Ascending aorta (tissue), 2 donors: ENCODE measurements around the gene RNF11. TPM values are rescaled to one million over a fixed set of nuclear protein-coding genes. Genes with fewer than 3 reads are reported as not detected.
"Not testable (repeated sequence)": the region's sequence is repeated elsewhere in the genome, so short reads cannot be mapped to it uniquely, and the experiment has no call there.

Source experiments
- DNase-seq, 2 donors: peaks; one replicate each; pipeline ENCODE4 v3.0.0-alpha.2; 2019; ENCODE audit warnings: low spot score in 2 of 2
- H3K27ac ChIP-seq, 2 donors: fragments of 200-600 bp; sonication (generic); one replicate each; pipeline ENCODE4 v1.5.1; 2016 to 2017; ENCODE audit warnings: mild to moderate bottlenecking in 1 of 2
- H3K27me3 ChIP-seq: fragments of 200-600 bp; sonication (generic); one replicate; pipeline ENCODE4 v1.5.1; 2017
- H3K36me3 ChIP-seq, 2 donors: fragments of 200-600 bp; sonication (generic); one replicate each; pipeline ENCODE4 v1.5.1; 2016
- H3K4me1 ChIP-seq, 2 donors: fragments of 200-600 bp; sonication (generic); one replicate each; pipeline ENCODE4 v1.5.1; 2016 to 2017; ENCODE audit warnings: mild to moderate bottlenecking in 1 of 2
- H3K4me3 ChIP-seq, 2 donors: fragments of 200-600 bp; sonication (generic); one replicate each; pipeline ENCODE4 v1.5.1; 2016 to 2017; ENCODE audit warnings: mild to moderate bottlenecking in 1 of 2
- H3K9me3 ChIP-seq, 2 donors: fragments of 200-600 bp; sonication (generic); one replicate each; pipeline ENCODE4 v1.5.1; 2016
- CTCF ChIP-seq, 3 experiments: fragments of 200-600 bp in 2 of 3; fragments of 450-650 bp in 1 of 3; sonication (generic) in 2 of 3; IDR thresholded peaks; one replicate each; pipeline ENCODE4 v1.5.1; 2016 to 2019; ENCODE audit warnings: antibody characterized with exemption in 3 of 3, mild to moderate bottlenecking in 1 of 3, moderate library complexity in 1 of 3
- intact Hi-C: fragments of 100-400 bp; cut with DNase I; formaldehyde crosslinking; loops from one replicate; pipeline ENCODE4 v1.15.1; 2023
- total RNA-seq: library from RNA; depleted of rRNA; stranded (reverse); fragments of >200 nt; gene quantifications from one replicate; pipeline ENCODE4 v1.1.0, GENCODE V29; 2016

Gene RNF11
- total RNA-seq, 1 donor from 2014 or later, result 56.9 TPM

- DNase-seq, result no peak
- Histone ChIP-seq H3K36me3 (no peaks in the 10 kb centered on the region), H3K9me3 (no peaks in the 10 kb centered on the region), H3K4me3 (no peak overlapping the region), H3K4me1 (peaks cover 0 to 13% of the 10 kb centered on the region in 2 donors), H3K27me3 (no peaks in the 10 kb centered on the region), H3K27ac (no peak overlapping the region)
- intact Hi-C loops, result loop anchor here (10.0 kb wide), 1 partner anchor 384 kb away; the partner anchor contains the start of gene OSBPL9
- TF ChIP-seq CTCF (IDR thresholded peaks at IDR 0.05), result no peak
These were observed 5.0 kb upstream of the RNF11 start for GRCh38 chr1:51231120-51231519.

GRCh38 chr1:51231896-51232295, 4.2 kb upstream of the RNF11 start:
- Histone ChIP-seq H3K36me3 (no peaks in the 10 kb centered on the region), H3K4me1 (peaks cover 0 to 13% of the 10 kb centered on the region in 2 donors), H3K27ac (no peak overlapping the region), H3K9me3 (no peaks in the 10 kb centered on the region), H3K4me3 (no peak overlapping the region), H3K27me3 (no peaks in the 10 kb centered on the region)
- no peak for TF ChIP-seq CTCF (IDR thresholded peaks at IDR 0.05)
- no peak for DNase-seq
- intact Hi-C loops, result loop anchor here (10.0 kb wide), 1 partner anchor 383 kb away; the partner anchor contains the start of gene OSBPL9

- not testable (repeated sequence) for H3K4me3 ChIP-seq, H3K9me3 ChIP-seq, H3K27ac ChIP-seq, H3K27me3 ChIP-seq, DNase-seq, H3K36me3 ChIP-seq
- intact Hi-C loops, result loop anchor here (2.0 to 10.0 kb wide), 2 partner anchors 41 to 381 kb away; partner anchors contain the start of gene OSBPL9
- H3K4me1 ChIP-seq, result peaks cover 0 to 13% of the 10 kb centered on the region in 2 donors
These were observed 1.8 kb upstream of the RNF11 start for GRCh38 chr1:51234236-51234635.

GRCh38 chr1:51234721-51235425, 1.2 kb upstream of the RNF11 start:
- intact Hi-C loops, result loop anchor here (2.0 to 10.0 kb wide), 5 partner anchors 42 to 642 kb away; partner anchors contain the start of genes NRDC and OSBPL9
- no peak for TF ChIP-seq CTCF (IDR thresholded peaks at IDR 0.05)
- no peaks in the 10 kb centered on the region for H3K36me3 ChIP-seq
- peak overlapping the region; percentile 86 to 93 for H3K4me3 ChIP-seq
- DNase-seq, result peak in 1 of 2 donors; percentile 83
- H3K27ac ChIP-seq, result peak overlapping the region; percentile 96 to 97
- no peaks in the 10 kb centered on the region for H3K9me3 ChIP-seq
- no peaks in the 10 kb centered on the region for H3K27me3 ChIP-seq
- H3K4me1 ChIP-seq, result peaks cover 0 to 14% of the 10 kb centered on the region in 2 donors

- Histone ChIP-seq H3K27me3 (no peaks in the 10 kb centered on the region), H3K4me1 (peaks cover 0 to 27% of the 10 kb centered on the region in 2 donors), H3K27ac (peak overlapping the region; percentile 96 to 97), H3K4me3 (peak overlapping the region; percentile 86 to 93), H3K36me3 (no peaks in the 10 kb centered on the region), H3K9me3 (no peaks in the 10 kb centered on the region)
- intact Hi-C loops, result loop anchor here (1.0 to 10.0 kb wide), 6 partner anchors 28 to 641 kb away; partner anchors contain the start of genes NRDC and OSBPL9
- DNase-seq, result peak in 1 of 2 donors; percentile 72
- no peak for TF ChIP-seq CTCF (IDR thresholded peaks at IDR 0.05)
These were observed 668 bp downstream of the RNF11 start for GRCh38 chr1:51236531-51237350.
